Thoracic aorta (tissue), 2 donors: ENCODE results near the gene MTMR3. TPM values are rescaled to one million over a fixed set of nuclear protein-coding genes. Genes with fewer than 3 reads are reported as not detected.
A peak's percentile ranks its signal among the peaks of the same experiment; 100 is the strongest.
"Not testable (repeated sequence)": the region's sequence is repeated elsewhere in the genome, so short reads cannot be mapped to it uniquely, and the experiment has no call there.

ENCODE experiments used
- ATAC-seq: fragments of 150-250 bp; one replicate; pipeline ENCODE4 v1.8.0; 2017; ENCODE audit warnings: low read depth; ENCODE audit not compliant: insufficient number of reproducible peaks, low FRiP score
- DNase-seq: peaks from one replicate; pipeline ENCODE4 v3.0.0-alpha.2; 2020; ENCODE audit warnings: low spot score
- H3K27ac ChIP-seq, 2 donors: fragments of 200-600 bp; sonication (generic); 1 replicate in 1 of 2; 2 replicates in 1 of 2; pipeline ENCODE4 v1.5.1; 2016; ENCODE audit warnings: mild to moderate bottlenecking in 2 of 2, moderate library complexity in 2 of 2
- H3K27me3 ChIP-seq: fragments of 200-600 bp; sonication (generic); replicated peaks from 2 replicates; pipeline ENCODE4 v1.6.0; 2016; ENCODE audit warnings: mild to moderate bottlenecking; ENCODE audit not compliant: insufficient read depth
- H3K36me3 ChIP-seq: fragments of 200-600 bp; sonication (generic); one replicate; pipeline ENCODE4 v1.5.1; 2016
- H3K4me1 ChIP-seq, 2 donors: fragments of 200-600 bp; sonication (generic); 1 replicate in 1 of 2; 2 replicates in 1 of 2; pipeline versions ENCODE4 v1.5.1 to v1.6.0; 2016; ENCODE audit warnings: low read depth in 2 of 2, mild to moderate bottlenecking in 1 of 2; ENCODE audit not compliant: control insufficient read depth in 1 of 2
- H3K4me3 ChIP-seq: fragments of 200-600 bp; sonication (generic); 2 replicates; pipeline ENCODE4 v1.5.1; 2016; ENCODE audit warnings: mild to moderate bottlenecking
- H3K9me3 ChIP-seq: fragments of 200-600 bp; sonication (generic); 2 replicates; pipeline ENCODE4 v1.5.1; 2016
- CTCF ChIP-seq: fragments of 200-600 bp; sonication (generic); IDR thresholded peaks from one replicate; pipeline ENCODE4 v1.5.1; 2019; ENCODE audit warnings: antibody characterized with exemption
- total RNA-seq, 2 donors: library from RNA; depleted of rRNA; stranded (reverse); fragments of >200 nt; gene quantifications; one replicate each; pipeline versions ENCODE4 v1.1.0 to v1.2.3, GENCODE V29; 2016

Gene MTMR3
- total RNA-seq, 2 donors from 2014 or later: 33.3 to 61.9 TPM

- TF ChIP-seq CTCF: no peak
- ATAC-seq: no peak
- Histone ChIP-seq H3K4me1 (peaks cover 0 to 6% of the 10 kb centered on the region in 2 donors), H3K36me3 (no peaks in the 10 kb centered on the region), H3K9me3 (no peaks in the 10 kb centered on the region), H3K4me3 (no peak overlapping the region), H3K27me3 (no peaks in the 10 kb centered on the region), H3K27ac (no peak overlapping the region)
- no peak for DNase-seq
These were observed 22.8 kb upstream of the MTMR3 start for GRCh38 chr22:29860006-29860766.

- no peaks in the 10 kb centered on the region for H3K36me3 ChIP-seq
- peaks cover 0 to 6% of the 10 kb centered on the region in 2 donors for H3K4me1 ChIP-seq
- H3K4me3 ChIP-seq: no peak overlapping the region
- no peak for TF ChIP-seq CTCF
- no peaks in the 10 kb centered on the region for H3K27me3 ChIP-seq
- H3K9me3 ChIP-seq: no peaks in the 10 kb centered on the region
- peak overlapping the region in 1 of 2 donors; percentile 0 for H3K27ac ChIP-seq
- DNase-seq (no peak), ATAC-seq (no peak)
These were observed 21.2 kb upstream of the MTMR3 start for GRCh38 chr22:29861672-29862297.

DNA sequence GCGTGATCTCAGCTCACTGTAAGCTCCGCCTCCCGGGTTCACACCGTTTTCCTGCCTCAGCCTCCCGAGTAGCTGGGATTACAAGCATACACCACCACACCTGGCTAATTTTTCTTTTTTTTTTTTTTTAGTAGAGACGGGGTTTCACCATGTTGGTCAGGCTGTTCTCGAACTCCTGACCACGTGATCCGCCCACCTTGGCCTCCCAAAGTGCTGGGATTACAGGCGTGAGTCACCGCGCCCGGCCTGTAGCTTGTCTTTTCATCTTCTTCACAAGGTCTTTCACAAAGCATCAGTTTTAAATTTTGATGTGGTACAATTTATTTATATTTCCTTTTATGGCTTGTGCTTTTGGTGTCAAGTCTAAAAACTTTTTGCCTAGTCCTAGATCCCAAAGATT lies 17.4 kb upstream of the MTMR3 start:
- H3K9me3 ChIP-seq, ATAC-seq: not testable (repeated sequence)

GRCh38 chr22:29867260-29867659 lies 15.7 kb upstream of the MTMR3 start:
- ATAC-seq (no peak), DNase-seq (no peak)
- Histone ChIP-seq H3K36me3 (no peaks in the 10 kb centered on the region), H3K9me3 (no peaks in the 10 kb centered on the region), H3K27me3 (no peaks in the 10 kb centered on the region), H3K27ac (no peak overlapping the region), H3K4me3 (no peak overlapping the region), H3K4me1 (no peaks in the 10 kb centered on the region)
- TF ChIP-seq CTCF: no peak

More for the DNA sequence above, 17.4 kb upstream of the MTMR3 start:
- not testable (repeated sequence) for H3K4me3 ChIP-seq, H3K4me1 ChIP-seq, H3K27me3 ChIP-seq, H3K36me3 ChIP-seq, DNase-seq, H3K27ac ChIP-seq

DNA sequence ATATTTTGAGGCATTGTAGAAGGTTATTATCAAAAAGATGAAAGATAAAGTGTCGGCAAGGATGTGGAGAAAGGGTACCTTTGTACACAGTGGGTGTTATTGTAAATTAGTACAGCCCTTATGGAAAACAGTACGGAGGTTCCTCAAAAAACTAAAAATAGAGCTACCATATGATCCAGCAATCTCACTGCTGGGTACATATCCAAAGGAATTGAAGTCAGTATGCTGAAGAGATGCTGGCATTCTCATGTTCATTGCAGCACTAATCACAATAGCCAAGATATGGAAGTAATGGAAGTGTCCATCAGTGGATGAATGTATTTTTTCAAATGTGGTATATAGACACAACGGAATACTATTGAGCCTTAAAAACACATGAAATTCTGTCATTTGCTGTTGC lies 15.1 kb upstream of the MTMR3 start:
- H3K36me3 ChIP-seq: no peaks in the 10 kb centered on the region
- no peak overlapping the region for H3K27ac ChIP-seq
- DNase-seq: no peak
- no peaks in the 10 kb centered on the region for H3K27me3 ChIP-seq
- ATAC-seq: no peak
- H3K4me1 ChIP-seq: no peaks in the 10 kb centered on the region
- no peak for TF ChIP-seq CTCF
- no peak overlapping the region for H3K4me3 ChIP-seq
- no peaks in the 10 kb centered on the region for H3K9me3 ChIP-seq
